ENCODE results near the gene TGFB3. TPM values are rescaled to one million over a fixed set of nuclear protein-coding genes. Genes with fewer than 3 reads are reported as not detected.

The TGFB3 gene
- total RNA-seq, 1 donor from 2014 or later, result 315 TPM

GRCh38 chr14:75987201-75987970 lies 5.6 kb upstream of the TGFB3 start:
- DNase-seq (ENCODE audit: low spot score), result no peak

- no peak for DNase-seq (ENCODE audit: low spot score)
Measured at GRCh38 chr14:75986439-75986765, 4.6 kb upstream of the TGFB3 start.

- DNase-seq (ENCODE audit: low spot score), result peak; percentile 94
Measured at GRCh38 chr14:75985618-75986438, 4.0 kb upstream of the TGFB3 start, which contains the start of gene IFT43. Gene IFT43, plus strand, starts transcription at chr14:75985763. Its CDS starts 24 bp downstream, at chr14:75985787.

GRCh38 chr14:75984674-75985073 lies 2.9 kb upstream of the TGFB3 start:
- no peak for DNase-seq (ENCODE audit: low spot score)

- DNase-seq (ENCODE audit: low spot score), result no peak
Measured at GRCh38 chr14:75983019-75983358, 1.2 kb upstream of the TGFB3 start.

GRCh38 chr14:75982266-75983018 lies 647 bp upstream of the TGFB3 start:
- peak; percentile 90 for DNase-seq (ENCODE audit: low spot score)

GRCh38 chr14:75980856-75981255 lies 939 bp downstream of the TGFB3 start:
- no peak for DNase-seq (ENCODE audit: low spot score)

- DNase-seq (ENCODE audit: low spot score), result peak; percentile 60
Measured at GRCh38 chr14:75979648-75980565, 1.9 kb downstream of the TGFB3 start.

- DNase-seq (ENCODE audit: low spot score), result no peak
Measured at GRCh38 chr14:75979071-75979571, 2.7 kb downstream of the TGFB3 start.

GRCh38 chr14:75978249-75978731 lies 3.5 kb downstream of the TGFB3 start:
- no peak for DNase-seq (ENCODE audit: low spot score)

- no peak for DNase-seq (ENCODE audit: low spot score)
Measured at GRCh38 chr14:75977582-75977943, 4.2 kb downstream of the TGFB3 start.

- no peak for DNase-seq (ENCODE audit: low spot score)
Measured at GRCh38 chr14:75976826-75977581, 4.8 kb downstream of the TGFB3 start.

- no peak for DNase-seq (ENCODE audit: low spot score)
Measured at GRCh38 chr14:75972801-75973421, 8.9 kb downstream of the TGFB3 start.

- no peak for DNase-seq (ENCODE audit: low spot score)
Measured at GRCh38 chr14:75971509-75971908, 10.3 kb downstream of the TGFB3 start.

GRCh38 chr14:75970989-75971388 lies 10.8 kb downstream of the TGFB3 start:
- DNase-seq (ENCODE audit: low spot score), result no peak

- no peak for DNase-seq (ENCODE audit: low spot score)
Measured at GRCh38 chr14:75969891-75970290, 11.9 kb downstream of the TGFB3 start.

GRCh38 chr14:75969126-75969525 lies 12.7 kb downstream of the TGFB3 start:
- DNase-seq (ENCODE audit: low spot score), result no peak

GRCh38 chr14:75968456-75968855 lies 13.3 kb downstream of the TGFB3 start:
- DNase-seq (ENCODE audit: low spot score), result no peak

GRCh38 chr14:75967866-75968265 lies 13.9 kb downstream of the TGFB3 start:
- DNase-seq (ENCODE audit: low spot score), result no peak

- DNase-seq (ENCODE audit: low spot score), result no peak
Measured at GRCh38 chr14:75961662-75962061, 20.1 kb downstream of the TGFB3 start.
